B cell (primary cell): ENCODE data around the gene KLHL17.

ENCODE experiments used
- EZH2 ChIP-seq: IDR thresholded peaks from 2 replicates; pipeline ENCODE4 v1.6.1; 2012; ENCODE audit warnings: borderline replicate concordance, low read depth, mild to moderate bottlenecking, moderate library complexity, low read length; ENCODE audit not compliant: insufficient read depth, poor library complexity, severe bottlenecking
- TF ChIP-seq, protein P1 (sequence below): fragments of 200-600 bp; IDR thresholded peaks from one replicate; pipeline ENCODE4 v1.8.0; 2022; ENCODE audit warnings: antibody characterized with exemption, mild to moderate bottlenecking

- TF ChIP-seq, protein P1, sequence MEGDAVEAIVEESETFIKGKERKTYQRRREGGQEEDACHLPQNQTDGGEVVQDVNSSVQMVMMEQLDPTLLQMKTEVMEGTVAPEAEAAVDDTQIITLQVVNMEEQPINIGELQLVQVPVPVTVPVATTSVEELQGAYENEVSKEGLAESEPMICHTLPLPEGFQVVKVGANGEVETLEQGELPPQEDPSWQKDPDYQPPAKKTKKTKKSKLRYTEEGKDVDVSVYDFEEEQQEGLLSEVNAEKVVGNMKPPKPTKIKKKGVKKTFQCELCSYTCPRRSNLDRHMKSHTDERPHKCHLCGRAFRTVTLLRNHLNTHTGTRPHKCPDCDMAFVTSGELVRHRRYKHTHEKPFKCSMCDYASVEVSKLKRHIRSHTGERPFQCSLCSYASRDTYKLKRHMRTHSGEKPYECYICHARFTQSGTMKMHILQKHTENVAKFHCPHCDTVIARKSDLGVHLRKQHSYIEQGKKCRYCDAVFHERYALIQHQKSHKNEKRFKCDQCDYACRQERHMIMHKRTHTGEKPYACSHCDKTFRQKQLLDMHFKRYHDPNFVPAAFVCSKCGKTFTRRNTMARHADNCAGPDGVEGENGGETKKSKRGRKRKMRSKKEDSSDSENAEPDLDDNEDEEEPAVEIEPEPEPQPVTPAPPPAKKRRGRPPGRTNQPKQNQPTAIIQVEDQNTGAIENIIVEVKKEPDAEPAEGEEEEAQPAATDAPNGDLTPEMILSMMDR: no peak
- no peak for TF ChIP-seq EZH2
Measured at GRCh38 chr1:959731-960362, 537 bp upstream of the KLHL17 start.
